Ovary (tissue), 3 donors: ENCODE data around the gene ZNF383.
"Not testable (repeated sequence)": the region's sequence is repeated elsewhere in the genome, so short reads cannot be mapped to it uniquely, and the experiment has no call there.

Source experiments
- EP300 ChIP-seq: sonication (generic); formaldehyde crosslinking; IDR thresholded peaks from one replicate; pipeline ENCODE4 v1.6.1; 2017; ENCODE audit warnings: antibody characterized with exemption
- POLR2A ChIP-seq: fragments of 450-650 bp; IDR thresholded peaks from one replicate; pipeline ENCODE4 v1.6.1; 2017; ENCODE audit warnings: antibody characterized with exemption, mild to moderate bottlenecking, moderate library complexity
- TF ChIP-seq, protein P1 (sequence below), 3 donors: fragments of 450-650 bp in 2 of 3; fragments of 200-600 bp in 1 of 3; IDR thresholded peaks; one replicate each; pipeline versions ENCODE4 v1.5.1 to v1.8.0; 2016 to 2022; ENCODE audit warnings: antibody characterized with exemption in 3 of 3, mild to moderate bottlenecking in 1 of 3
- donor health status: DM: no; HTN: no; CAD: no.

DNA sequence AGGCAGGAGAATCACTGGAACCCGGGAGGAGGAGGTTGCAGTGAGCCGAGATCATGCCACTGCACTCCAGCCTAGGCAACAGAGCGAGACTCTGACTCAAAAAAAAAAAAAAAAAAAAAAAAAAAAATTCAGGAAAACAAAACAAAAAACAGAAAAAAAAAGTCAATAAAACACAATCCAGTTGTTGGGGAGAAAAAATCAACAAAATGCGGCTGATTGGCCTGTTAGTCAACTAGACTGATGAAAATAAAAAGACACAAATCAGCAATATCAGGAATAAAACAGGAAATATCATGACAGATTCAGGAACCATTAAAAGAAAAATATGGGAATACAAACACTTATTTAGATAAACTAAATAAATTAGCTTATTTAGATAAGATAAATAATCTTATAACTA lies 22.8 kb upstream of the ZNF383 start:
- TF ChIP-seq, protein P1, sequence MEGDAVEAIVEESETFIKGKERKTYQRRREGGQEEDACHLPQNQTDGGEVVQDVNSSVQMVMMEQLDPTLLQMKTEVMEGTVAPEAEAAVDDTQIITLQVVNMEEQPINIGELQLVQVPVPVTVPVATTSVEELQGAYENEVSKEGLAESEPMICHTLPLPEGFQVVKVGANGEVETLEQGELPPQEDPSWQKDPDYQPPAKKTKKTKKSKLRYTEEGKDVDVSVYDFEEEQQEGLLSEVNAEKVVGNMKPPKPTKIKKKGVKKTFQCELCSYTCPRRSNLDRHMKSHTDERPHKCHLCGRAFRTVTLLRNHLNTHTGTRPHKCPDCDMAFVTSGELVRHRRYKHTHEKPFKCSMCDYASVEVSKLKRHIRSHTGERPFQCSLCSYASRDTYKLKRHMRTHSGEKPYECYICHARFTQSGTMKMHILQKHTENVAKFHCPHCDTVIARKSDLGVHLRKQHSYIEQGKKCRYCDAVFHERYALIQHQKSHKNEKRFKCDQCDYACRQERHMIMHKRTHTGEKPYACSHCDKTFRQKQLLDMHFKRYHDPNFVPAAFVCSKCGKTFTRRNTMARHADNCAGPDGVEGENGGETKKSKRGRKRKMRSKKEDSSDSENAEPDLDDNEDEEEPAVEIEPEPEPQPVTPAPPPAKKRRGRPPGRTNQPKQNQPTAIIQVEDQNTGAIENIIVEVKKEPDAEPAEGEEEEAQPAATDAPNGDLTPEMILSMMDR (IDR thresholded peaks at IDR 0.05) = not testable (repeated sequence)
- TF ChIP-seq EP300, POLR2A: not testable (repeated sequence)
